ENCODE results near the gene AGAP3.
A peak's percentile ranks its signal among the peaks of the same experiment; 100 is the strongest.

The AGAP3 gene

DNA sequence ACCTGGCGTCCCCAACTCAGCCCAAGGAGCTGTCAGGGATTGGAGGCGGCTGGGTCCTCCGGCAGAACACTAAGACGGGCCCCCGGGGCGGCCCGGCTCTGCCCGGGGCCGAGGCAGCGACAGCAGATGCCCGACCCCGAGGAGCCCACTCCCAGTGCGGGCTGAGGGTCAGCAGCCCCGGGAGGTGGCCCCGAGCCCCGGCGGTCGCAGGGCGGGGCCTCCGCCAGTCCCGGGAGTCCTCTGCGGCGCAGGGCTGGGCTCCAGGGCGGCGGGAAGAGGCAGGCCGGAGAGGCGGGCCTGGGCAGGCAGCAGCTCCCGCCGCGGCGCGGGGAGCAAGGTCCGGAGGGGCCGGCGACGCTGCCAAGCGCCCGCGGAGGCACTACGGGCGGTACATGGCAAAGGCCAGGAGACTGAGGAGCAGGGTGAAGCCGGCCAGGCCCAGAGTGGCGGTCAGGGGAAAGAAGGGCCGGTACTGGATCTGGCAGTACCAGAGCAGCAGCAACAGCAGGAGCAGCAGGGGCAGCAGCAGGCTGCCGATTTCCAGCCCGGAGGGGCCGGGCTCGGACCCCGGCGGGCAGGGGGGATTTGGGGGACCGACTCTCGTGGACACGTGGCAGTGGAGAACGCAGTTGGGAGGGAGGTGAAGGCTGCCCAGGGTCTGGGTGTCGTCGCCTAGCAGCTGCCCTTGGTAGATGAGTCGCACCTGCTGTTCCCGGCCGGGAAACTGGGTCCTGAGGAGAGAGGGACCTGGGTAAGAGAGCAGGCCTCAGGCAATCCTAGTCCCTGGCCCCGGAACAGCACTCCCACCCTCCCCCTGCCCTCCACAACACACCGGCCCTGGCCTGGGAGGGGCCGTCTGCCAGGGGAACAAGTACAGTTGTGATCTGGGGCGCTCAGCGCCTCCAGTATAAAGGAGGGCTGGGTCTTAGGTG, 4.8 kb upstream of the AGAP3 start:
- H3K27me3 ChIP-seq (ENCODE audit: insufficient read depth, low read length, poor library complexity): peaks cover 14% of the 10 kb centered on the region
- peak overlapping the region; percentile 99 for H3K9ac ChIP-seq (ENCODE audit: low read depth, low read length)
- H3K36me3 ChIP-seq (ENCODE audit: insufficient read depth, low read length): peaks cover 47% of the 10 kb centered on the region
- no peak for ATAC-seq (ENCODE audit: insufficient read depth, low read depth)
- H2AFZ ChIP-seq (ENCODE audit: low read depth, low read length): peak overlapping the region; percentile 75
- H3K27ac ChIP-seq (ENCODE audit: low read length): peak overlapping the region; percentile 84
- TF ChIP-seq EZH2 (IDR thresholded peaks at IDR 0.05; ENCODE audit: borderline replicate concordance, low read depth, low read length, severe bottlenecking): no peak
- TF ChIP-seq, protein P1, sequence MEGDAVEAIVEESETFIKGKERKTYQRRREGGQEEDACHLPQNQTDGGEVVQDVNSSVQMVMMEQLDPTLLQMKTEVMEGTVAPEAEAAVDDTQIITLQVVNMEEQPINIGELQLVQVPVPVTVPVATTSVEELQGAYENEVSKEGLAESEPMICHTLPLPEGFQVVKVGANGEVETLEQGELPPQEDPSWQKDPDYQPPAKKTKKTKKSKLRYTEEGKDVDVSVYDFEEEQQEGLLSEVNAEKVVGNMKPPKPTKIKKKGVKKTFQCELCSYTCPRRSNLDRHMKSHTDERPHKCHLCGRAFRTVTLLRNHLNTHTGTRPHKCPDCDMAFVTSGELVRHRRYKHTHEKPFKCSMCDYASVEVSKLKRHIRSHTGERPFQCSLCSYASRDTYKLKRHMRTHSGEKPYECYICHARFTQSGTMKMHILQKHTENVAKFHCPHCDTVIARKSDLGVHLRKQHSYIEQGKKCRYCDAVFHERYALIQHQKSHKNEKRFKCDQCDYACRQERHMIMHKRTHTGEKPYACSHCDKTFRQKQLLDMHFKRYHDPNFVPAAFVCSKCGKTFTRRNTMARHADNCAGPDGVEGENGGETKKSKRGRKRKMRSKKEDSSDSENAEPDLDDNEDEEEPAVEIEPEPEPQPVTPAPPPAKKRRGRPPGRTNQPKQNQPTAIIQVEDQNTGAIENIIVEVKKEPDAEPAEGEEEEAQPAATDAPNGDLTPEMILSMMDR (IDR thresholded peaks at IDR 0.05; ENCODE audit: borderline replicate concordance, extremely low read depth, low read length, poor library complexity, severe bottlenecking): no peak
- peak overlapping the region; percentile 91 to 93; a peak in 3 of 4 replicates for H3K4me3 ChIP-seq (ENCODE audit: low read depth in 1 of 2, low read length in 2 of 2)
- H3K4me1 ChIP-seq (ENCODE audit: insufficient read depth, low read length): peaks cover 65% of the 10 kb centered on the region
- H3K4me2 ChIP-seq (ENCODE audit: insufficient read depth, low read length): peak overlapping the region; percentile 97
- peaks cover 33% of the 10 kb centered on the region for H4K20me1 ChIP-seq (ENCODE audit: insufficient read depth, low read length)
- no peak for DNase-seq
- H3K79me2 ChIP-seq (ENCODE audit: insufficient read depth, low read length): peaks cover 49% of the 10 kb centered on the region
- H3K9me3 ChIP-seq (ENCODE audit: insufficient read depth, low read length, severe bottlenecking): no peaks in the 10 kb centered on the region

DNA sequence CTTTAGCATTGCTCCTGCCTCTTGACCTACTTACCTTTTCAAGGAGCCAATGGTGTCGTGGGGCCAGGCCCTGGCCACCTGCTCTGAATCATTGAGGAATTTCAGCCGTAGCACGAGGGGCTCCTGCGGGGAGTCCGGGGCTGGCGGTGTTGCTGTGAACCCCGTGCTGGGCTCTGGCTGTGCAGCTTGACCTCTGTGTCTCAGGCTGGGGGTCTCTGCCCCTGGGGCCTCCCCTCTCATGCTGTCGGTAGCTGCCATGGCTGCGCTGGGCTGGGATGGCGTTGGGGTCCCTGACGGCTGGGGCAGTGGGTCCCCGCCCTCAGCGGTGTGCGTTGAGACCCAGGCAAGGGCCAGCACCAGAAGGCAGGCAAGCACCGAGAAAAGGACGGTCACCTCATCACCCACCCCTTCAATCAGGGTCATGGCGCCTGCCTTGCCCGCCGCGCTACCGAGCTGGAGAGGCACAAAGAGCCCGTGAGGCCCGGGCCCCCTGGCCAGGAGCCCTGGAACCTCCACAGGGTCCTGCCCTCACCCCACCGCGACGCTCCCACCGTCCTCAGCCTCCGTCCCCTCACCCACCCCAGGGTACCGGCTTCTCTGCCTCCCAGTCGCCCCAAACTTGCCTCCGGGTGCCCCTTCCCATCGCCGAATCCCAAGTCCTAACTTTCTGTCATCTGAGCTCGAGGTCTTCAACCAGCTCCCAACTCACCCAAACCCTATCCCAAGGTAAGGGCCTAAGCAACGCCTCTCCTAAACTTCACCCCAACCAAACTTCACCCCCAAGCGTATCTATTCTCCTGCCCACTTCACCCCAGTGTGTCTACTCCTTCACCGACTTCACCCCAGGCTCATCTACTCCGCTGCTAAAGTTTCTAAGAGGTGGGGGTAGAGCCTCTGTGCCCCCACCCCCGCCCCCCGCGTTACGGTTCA, 3.9 kb upstream of the AGAP3 start:
- Histone ChIP-seq H3K4me2 (ENCODE audit: insufficient read depth, low read length) (peak overlapping the region; percentile 97), H4K20me1 (ENCODE audit: insufficient read depth, low read length) (peaks cover 24% of the 10 kb centered on the region), H3K4me3 (ENCODE audit: low read depth in 1 of 2, low read length in 2 of 2) (peak overlapping the region; percentile 56 to 93), H3K36me3 (ENCODE audit: insufficient read depth, low read length) (peaks cover 37% of the 10 kb centered on the region), H3K9me3 (ENCODE audit: insufficient read depth, low read length, severe bottlenecking) (no peaks in the 10 kb centered on the region), H3K27me3 (ENCODE audit: insufficient read depth, low read length, poor library complexity) (peaks cover 14% of the 10 kb centered on the region), H3K4me1 (ENCODE audit: insufficient read depth, low read length) (peaks cover 70% of the 10 kb centered on the region), H2AFZ (ENCODE audit: low read depth, low read length) (peak overlapping the region; percentile 92), H3K27ac (ENCODE audit: low read length) (peak overlapping the region; percentile 75), H3K9ac (ENCODE audit: low read depth, low read length) (peak overlapping the region; percentile 99), H3K79me2 (ENCODE audit: insufficient read depth, low read length) (peaks cover 53% of the 10 kb centered on the region)
- TF ChIP-seq, protein P1 (IDR thresholded peaks at IDR 0.05; ENCODE audit: borderline replicate concordance, extremely low read depth, low read length, poor library complexity, severe bottlenecking): no peak
- TF ChIP-seq EZH2 (IDR thresholded peaks at IDR 0.05; ENCODE audit: borderline replicate concordance, low read depth, low read length, severe bottlenecking): no peak
- DNase-seq: no peak
- ATAC-seq (ENCODE audit: insufficient read depth, low read depth): no peak

DNA sequence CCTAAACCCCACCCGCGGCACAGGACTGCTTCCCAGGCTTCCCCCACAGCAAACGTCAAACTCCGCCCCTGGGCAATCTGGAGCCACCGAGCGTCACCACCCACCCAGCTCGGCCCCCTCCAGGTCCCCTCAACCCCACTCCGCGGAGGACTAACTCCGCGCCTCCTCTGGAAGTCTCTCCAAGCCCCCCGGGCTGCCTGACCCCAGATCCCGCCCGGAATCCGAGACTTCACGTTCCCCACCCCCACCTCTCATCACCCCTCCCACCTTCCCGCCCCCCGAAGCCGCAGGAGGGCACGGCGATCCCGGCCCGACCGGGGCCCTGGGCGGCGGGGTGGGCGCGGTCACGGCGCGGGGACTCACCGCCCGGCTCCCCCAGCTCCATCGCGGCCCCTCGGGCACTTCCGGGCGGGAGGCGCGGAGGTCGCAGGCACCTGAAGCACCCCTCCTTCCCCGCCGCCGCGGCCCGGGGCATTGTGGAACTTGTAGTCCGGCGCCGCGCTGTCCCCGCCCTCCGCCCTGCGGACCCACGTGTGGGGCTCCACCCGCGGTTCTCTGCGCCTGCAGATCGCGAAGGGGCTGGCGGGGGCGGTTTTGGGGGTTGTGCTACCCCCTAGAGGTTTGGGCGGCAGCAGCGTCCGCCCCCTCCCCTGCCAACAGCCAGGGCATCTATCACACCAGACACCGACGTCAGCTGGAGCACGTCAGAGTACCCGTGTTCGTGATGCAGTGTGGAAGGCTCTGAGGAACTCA, 3.0 kb upstream of the AGAP3 start, which contains the start of gene TMUB1:
Gene TMUB1 (minus strand): TSS at position 423 of the 753 bp plus-strand sequence. CDS start 930 bp downstream, outside the sequence.
- Histone ChIP-seq H3K27ac (ENCODE audit: low read length) (peak within 1 kb of the TSS; percentile 75), H2AFZ (ENCODE audit: low read depth, low read length) (peak within 1 kb of the TSS; percentile 92), H3K36me3 (ENCODE audit: insufficient read depth, low read length) (peaks cover 28% of the 10 kb centered on the region), H3K9me3 (ENCODE audit: insufficient read depth, low read length, severe bottlenecking) (no peaks in the 10 kb centered on the region), H3K9ac (ENCODE audit: low read depth, low read length) (peak within 1 kb of the TSS; percentile 99), H3K4me2 (ENCODE audit: insufficient read depth, low read length) (peak within 1 kb of the TSS; percentile 97), H3K79me2 (ENCODE audit: insufficient read depth, low read length) (peaks cover 56% of the 10 kb centered on the region), H3K27me3 (ENCODE audit: insufficient read depth, low read length, poor library complexity) (peaks cover 14% of the 10 kb centered on the region), H3K4me1 (ENCODE audit: insufficient read depth, low read length) (peaks cover 74% of the 10 kb centered on the region), H3K4me3 (ENCODE audit: low read depth in 1 of 2, low read length in 2 of 2) (peak within 1 kb of the TSS; percentile 56 to 93), H4K20me1 (ENCODE audit: insufficient read depth, low read length) (peaks cover 23% of the 10 kb centered on the region)
- TF ChIP-seq, protein P1 (IDR thresholded peaks at IDR 0.05; ENCODE audit: borderline replicate concordance, extremely low read depth, low read length, poor library complexity, severe bottlenecking): peak; percentile 9
- TF ChIP-seq EZH2 (IDR thresholded peaks at IDR 0.05; ENCODE audit: borderline replicate concordance, low read depth, low read length, severe bottlenecking): no peak
- DNase-seq (peak; percentile 82), ATAC-seq (ENCODE audit: insufficient read depth, low read depth) (peak; percentile 66)

All from DND-41 (cell line).